GM19328 (cell line): ENCODE data around the gene SLC6A19.
"Not testable (repeated sequence)": the region's sequence is repeated elsewhere in the genome, so short reads cannot be mapped to it uniquely, and the experiment has no call there.

ENCODE experiments used
- ATAC-seq: cut with Tn5 transposase; IDR thresholded peaks from one replicate; pipeline ENCODE4 v1.9.1; 2021; ENCODE audit warnings: mild to moderate bottlenecking, moderate library complexity; ENCODE audit not compliant: unreplicated experiment

Gene SLC6A19

DNA sequence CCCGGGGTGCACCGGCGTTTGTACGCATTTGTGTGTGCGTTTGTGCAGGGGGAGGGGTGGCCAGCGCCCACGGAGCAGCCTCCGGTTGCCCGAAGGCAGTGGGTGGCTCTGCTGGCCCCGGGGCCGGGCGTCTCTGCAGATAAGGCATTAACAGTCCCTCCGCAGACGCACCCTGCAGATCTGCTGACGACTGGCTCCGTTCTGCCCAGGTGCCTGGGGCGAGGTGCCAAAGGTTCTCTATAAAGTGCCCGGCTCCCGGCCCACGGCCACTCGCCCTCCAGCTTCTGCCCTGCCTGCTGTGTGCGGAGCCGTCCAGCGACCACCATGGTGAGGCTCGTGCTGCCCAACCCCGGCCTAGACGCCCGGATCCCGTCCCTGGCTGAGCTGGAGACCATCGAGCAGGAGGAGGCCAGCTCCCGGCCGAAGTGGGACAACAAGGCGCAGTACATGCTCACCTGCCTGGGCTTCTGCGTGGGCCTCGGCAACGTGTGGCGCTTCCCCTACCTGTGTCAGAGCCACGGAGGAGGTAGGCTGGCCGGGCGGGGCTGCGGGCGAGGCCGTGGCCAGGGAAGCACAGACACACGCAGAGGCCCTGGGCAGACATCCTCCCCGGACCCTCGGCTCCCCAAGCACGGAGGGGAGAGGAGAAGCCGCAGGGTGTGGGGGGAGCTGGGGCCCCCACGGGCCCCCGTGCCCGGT, at the start of gene SLC6A19:
TSS of gene SLC6A19 (plus strand) at position 269 of the 699 bp plus-strand sequence. CDS start at position 325, 56 bp downstream.
- ATAC-seq, result no peak

DNA sequence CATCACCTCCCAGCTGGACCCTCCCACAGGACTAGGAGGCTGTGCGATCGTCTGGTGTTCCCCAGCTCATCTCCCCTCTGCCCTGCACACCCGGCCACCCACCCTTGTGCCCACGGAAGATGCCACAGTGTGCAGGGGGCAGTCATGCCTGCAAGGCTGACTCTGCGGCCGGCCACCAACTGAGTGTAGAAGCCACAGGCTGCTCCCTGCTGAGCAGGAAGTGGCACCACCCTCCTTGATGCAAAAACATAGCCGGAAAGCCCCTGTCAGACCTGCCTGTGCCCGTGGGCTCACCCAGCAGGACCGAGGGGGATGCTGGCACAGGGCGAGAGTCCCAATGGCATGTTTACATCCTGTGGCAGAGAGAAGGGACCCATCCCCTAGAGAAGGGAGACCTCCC, 49.2 kb upstream of the SLC6A19 start:
- ATAC-seq, result no peak

DNA sequence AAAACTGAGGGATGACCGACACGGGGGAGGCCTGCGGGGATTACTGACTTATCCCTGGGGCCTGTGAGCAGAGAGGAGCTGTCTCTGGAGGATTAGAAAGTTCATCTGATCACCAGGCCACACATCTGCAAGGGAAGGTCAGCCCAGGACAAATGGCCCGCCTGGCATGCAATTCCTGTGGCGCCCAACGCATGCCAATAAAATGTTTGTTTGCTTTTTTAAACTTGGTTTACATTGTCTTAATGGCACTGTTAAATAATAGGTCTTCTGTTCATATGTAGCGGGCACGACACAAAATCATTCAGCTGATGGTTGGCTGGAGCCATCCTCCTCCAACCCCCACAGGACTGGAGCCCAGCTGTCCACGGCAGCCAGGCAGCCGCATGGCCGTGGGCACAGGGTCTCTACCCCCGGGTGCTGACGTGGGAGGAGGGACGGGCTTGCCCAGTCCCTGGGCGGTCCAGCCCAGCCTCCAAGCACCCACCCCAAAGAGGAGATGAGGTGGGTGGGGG, 48.6 kb upstream of the SLC6A19 start:
- ATAC-seq, result no peak

DNA sequence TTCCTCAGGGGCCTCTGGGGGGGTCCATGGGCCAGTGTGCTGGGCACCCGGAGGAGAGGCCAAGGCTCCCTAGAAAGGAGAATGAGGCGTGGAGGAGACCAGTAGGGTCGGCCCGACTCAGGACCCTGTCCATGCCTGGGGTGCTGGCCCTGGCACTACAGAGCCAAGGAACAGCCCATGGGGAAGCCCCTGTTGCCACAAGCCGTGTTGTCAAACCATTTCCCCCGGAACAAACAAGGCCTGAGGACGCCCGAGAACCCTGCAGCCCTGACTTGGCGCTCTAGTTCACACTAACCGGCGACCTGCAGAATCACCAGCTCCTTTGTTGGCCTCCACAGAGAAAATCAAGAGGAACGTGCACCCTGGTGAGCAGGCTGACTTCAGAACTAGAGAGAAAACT, 48.0 kb upstream of the SLC6A19 start:
- no peak for ATAC-seq

DNA sequence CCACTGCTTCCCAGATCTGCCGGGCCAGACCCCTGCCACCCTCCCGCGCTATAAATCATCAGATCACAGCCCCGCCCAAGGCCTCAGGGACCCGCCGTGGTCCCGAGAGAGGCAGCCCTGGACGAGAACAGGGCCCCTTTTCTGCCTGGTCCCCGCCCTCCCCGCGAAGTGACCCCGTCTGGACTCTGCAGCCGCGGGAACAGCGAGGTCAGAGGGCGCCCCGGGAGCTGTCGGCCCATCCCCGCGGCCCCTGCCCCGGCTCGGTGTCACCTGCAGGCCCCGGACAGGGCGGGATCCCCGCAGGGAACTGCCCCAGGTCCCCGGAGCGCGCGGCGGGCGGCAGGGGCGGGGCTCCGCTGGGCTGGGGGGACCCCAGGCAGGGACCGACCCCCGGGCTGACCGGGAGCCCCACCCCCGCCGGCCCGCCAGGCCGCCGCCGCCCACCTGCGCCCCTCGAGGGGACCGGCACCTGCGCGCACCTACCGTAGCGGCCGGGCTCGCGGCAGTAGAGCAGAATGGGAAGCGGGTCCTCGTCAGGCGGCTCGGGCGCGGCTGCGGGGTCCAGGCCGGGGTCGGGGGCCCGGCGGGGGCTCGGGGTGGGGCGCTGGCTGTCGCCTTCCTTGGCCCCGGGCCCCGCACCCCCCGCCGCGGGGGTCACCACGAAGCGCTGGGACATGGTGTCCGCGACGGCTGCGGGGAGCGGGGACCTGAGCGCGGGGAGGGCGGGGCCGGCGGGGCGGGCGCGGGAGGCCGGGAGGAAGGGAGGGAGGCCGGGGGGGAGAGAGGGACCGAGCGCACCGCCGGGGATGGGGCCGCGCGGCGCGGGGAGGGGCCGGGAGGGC, 46.0 kb upstream of the SLC6A19 start:
- no peak for ATAC-seq

DNA sequence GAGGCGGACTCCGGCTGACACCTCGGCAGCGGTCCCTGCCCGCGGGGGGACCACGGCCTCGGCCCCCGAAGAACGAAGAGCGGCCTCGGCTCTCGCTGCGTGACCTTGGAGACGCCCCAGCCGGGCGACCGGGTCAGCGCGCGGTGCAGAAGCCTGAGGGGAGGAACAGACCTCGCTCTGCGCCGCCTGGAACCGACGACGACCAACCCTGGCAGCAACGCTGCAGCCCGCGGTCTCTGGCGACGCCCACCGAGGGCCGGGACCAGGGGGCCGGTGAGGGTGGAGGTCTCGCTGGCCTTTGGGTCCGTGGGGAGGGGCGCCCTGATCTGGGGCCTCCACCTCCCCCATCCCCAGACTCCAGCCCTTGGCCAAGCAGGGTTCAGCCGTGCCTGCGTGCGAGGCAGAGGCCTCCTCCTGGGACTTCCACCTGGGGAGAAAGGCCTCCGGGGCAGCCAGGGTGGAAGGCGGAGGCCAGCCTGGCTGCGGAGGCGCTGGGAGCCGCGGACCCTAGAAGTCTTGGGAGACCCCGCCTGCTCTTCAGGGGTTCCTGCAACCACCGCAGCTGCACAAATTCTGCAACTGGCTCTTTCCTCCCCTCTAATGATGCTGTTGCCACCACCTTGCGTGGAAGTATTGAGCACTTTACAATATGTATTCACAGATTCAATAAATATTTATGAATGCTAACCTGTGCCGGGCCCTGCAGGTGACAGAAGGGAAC, 45.2 kb upstream of the SLC6A19 start:
- ATAC-seq, result no peak

DNA sequence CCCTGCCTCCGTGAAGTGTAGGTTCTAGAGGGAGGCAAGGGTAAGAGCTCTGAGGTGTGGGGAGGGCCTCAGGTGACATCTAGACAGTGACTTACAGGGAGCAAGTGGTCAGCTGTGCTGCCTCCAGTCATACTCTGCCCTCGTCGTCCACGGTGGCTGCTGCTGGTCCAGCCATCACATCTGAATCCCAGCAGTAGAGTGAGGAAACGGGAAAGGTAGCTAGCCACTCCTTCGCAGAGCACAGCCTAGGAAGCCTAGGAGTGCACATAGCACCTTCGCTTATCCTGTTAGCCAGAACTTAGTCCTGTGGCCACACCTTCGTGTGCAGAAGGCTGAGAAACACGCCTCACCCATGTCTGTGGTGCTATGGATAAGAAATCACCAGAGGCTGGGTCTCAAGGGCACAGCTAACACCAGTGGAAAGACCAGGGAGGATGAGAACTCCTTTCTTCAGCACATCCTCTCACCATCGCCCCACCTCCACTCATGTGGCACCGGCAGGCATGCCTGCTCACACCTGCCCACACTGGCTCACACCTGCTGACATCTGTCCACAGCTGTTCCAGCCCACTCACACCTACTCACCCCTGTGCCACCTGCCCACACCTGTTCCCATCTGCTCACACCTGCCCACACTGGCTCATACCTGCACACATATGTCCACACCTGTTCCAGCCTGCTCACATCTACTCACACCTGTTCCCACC, 44.5 kb upstream of the SLC6A19 start:
- no peak for ATAC-seq

DNA sequence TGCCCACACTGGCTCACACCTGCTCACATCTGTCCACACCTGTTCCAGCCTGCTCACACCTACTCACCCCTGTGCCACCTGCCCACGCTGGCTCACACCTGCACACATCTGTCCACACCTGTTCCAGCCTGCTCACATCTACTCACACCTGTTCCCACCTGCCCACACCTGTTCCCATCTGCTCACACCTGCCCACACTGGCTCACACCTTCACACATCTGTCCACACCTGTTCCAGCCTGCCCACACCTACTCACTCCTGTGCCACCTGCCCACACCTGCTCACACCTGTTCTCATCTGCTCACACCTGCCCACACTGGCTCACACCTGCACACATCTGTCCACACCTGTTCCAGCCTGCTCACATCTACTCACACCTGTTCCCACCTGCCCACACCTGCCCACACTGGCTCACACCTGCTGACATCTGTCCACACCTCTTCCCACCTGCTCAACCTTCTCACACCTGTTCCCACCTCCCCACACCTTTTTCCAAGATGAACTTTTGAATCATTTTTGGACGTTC, 43.9 kb upstream of the SLC6A19 start:
- ATAC-seq, result not testable (repeated sequence)

DNA sequence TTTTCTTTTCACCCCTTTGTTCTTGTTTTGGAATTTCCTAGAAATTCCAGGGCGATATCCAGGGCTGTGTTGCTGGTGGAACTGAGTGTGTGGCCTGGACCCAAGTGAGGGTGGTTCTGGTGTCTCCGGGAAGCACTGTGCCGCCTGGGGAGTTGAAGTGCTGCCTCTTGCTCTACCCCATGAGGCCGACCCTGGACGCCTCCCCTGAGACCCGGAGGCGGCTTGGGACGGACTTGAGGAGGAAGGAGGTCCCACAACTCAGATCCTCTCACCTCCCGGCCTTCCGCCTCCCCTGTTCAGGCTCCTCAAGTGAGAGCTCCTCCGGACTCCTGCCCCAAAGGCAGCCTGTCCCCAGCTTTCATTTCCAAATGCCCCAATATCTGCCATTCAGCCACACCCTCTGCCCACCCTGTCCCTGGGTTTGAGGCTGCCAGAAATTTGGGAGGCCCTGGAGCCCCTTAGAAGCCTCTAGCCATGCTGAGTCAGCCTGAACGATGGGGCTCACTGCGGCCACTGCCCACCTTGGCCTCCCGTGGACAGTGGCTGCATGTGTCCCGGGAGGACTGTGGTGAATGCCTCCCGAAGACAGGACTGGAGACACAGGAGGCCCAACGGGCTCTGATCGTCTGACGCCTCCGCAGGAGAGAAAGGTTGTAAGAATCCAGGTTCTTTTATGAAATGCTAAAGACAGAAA, 42.6 kb upstream of the SLC6A19 start:
- no peak for ATAC-seq

DNA sequence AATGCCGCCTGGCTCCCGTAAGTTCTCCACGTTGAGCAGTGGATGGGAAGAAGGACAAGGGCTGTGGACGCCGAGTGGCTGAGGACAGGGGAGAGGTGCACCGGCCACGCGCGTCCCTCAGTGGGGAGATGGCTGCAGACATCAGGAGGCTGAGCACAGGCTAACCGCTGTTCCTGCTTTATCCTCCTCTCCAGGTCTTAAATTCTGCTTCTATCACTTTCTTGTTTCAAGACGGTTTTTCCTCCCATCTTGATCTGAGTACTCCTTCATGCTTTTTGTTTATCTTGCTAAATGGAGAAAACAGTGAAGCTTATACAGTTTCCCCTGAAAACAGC, 42.1 kb upstream of the SLC6A19 start:
- no peak for ATAC-seq

DNA sequence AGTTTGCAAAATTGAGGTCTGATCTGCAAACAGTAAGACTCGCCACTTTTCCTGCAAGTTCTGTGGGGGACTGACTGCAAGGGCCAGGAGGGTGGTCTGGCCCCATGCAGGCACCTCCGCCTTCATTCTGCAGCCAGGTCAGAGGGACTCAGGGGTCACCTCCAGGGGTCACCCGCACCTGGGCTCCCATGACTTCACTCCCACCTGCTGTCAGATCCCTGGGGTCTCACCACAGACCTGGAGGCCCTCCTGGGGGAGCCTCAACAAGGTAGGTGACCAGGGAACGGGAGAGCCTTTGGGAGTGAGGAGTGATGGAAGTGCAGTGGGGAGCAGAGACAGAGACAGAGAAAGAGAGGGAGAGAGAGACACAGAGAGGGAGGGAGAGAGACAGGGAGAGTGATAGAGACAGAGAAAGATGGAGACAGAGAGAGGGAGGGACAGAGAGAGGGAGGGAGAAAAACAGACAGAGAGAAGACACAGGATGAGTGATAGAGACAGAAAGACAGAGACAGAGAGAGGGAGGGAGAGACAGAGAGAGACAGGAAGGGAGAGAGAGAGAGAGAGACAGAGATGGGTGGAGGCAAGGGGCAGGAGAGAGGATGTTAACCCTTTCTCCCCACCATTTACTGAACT, 41.5 kb upstream of the SLC6A19 start:
- no peak for ATAC-seq

DNA sequence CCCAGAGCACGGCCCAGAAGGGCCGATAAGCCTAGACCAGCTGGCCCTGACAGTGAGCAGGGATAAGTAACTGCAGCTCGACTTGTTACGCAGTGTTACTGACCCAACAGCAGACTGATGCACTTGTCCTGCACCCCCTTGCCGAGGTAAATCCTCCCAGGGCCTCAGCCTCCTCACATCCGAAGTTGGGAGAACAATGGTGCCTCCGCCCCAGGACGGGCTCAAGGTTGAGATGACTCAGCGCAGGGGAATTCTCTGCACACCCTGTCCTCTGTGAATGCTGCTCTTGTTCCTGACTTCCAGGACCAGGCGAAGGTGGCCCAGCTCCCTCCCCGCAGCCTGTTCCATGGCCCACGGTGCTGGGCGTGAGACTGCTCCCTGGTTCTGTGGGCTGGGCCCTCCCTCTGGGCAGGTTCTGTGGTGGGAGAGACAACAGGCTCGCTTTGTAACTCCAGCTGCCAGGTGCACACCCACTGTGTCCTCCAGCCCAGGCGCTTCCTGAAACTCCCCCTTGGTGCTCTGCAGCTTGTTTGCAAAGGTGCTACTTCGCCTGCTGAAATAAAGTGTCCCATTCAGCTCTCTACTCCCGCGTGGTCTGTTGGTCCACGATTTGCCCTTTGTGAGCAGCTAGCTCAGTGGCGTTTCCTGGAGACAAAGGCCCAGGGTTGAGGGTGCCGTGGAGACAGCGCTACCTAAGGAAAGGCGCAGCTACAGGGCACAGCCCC, 40.1 kb upstream of the SLC6A19 start:
- no peak for ATAC-seq

DNA sequence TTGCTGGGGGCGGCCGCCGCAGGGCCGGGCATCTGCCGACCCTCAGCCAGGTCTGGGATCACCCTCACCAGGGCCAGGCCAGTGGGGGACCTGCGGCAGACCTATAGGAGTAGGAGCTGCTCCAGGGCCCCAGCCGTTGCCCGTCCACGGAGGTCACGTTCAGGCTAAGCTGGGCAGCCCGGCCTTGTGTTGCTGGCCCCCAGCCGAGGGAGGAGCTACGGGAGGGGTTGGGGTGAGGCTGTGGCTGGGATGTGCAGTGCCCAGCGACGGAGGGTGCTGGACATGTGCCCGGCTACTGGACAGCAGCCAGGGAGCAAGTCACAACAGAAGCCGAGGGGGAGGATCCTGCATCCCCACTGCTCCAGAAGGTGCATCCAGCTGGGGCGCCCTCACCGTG, 39.6 kb upstream of the SLC6A19 start:
- ATAC-seq, result no peak

DNA sequence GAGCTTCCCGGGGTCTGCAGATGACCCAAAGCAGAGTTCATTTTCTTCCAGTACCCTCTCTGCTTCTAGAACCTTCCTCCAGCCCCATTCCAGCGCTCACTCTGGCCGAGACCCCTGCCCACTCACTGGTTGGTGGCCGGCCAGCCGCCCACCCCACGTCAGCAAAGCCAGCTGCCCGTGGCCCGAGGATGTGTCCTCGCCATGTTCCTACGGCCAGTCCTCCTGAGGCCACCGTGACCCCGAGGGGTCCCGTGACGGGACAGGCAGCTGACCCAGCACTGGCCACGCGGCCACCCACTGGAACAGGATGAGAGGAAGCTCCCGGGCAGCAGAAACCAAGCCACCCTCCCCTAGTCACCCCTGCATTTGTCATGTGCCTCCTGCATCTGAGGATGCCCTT, 39.1 kb upstream of the SLC6A19 start:
- ATAC-seq, result no peak

DNA sequence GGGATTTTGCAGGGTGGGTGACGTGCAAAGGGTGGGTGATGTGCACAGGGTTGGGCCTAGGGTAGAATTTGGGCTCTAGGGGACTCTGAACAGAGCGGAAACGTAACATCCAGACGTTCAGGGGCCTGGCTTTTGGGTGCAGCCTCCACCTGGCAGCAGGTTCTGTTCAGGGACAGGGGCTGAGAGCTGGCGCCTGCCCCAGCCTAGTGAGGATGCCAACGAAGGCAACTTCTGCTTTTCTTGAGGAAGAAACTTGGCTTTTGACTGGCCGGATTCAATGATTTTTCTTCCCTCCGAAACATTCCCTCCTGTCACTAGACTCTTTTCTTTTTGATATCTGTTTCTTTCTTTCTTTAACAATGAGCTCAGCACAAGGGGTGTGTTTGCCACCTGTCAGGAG, 38.6 kb upstream of the SLC6A19 start:
- ATAC-seq, result no peak

DNA sequence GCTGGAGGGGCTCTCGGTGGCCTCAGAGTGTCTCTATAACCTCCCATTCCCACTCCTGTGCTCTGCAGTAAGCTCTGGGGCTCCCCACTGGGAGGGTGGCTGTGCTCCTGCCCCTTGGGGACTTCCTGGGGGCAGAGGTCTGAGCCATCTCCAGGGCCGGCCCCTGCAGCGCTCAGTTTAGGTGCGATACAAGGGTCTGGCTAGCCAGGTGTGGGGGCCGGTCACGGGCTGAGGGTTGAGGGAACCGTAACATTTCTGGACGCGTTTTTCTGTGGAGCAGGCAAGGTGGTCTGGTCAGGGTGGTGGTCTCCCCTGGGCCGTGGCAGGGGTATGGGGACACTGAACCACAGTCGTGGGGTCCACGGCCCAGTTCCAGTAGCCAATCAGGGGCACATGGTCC, 38.0 kb upstream of the SLC6A19 start:
- ATAC-seq, result no peak

DNA sequence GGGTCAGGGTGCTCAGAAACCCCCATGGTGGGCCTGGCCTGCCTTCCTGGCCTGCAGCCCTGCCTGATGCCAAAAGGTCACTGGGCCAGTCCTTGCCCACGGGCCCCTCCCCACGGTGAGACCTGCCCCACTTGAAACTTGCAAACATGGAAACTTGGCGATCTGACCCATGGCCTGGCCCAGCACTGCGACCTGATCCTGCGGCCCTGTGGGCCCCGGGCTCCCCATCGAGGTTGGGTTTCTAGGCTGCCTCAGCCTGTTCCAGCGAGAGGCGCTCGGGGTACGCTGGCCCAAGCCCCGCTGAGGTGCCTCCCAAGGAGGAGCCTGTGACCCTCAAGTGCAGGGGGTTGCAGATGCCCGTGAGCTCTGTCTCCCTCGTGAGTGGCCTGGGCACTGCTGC, 37.5 kb upstream of the SLC6A19 start:
- no peak for ATAC-seq

DNA sequence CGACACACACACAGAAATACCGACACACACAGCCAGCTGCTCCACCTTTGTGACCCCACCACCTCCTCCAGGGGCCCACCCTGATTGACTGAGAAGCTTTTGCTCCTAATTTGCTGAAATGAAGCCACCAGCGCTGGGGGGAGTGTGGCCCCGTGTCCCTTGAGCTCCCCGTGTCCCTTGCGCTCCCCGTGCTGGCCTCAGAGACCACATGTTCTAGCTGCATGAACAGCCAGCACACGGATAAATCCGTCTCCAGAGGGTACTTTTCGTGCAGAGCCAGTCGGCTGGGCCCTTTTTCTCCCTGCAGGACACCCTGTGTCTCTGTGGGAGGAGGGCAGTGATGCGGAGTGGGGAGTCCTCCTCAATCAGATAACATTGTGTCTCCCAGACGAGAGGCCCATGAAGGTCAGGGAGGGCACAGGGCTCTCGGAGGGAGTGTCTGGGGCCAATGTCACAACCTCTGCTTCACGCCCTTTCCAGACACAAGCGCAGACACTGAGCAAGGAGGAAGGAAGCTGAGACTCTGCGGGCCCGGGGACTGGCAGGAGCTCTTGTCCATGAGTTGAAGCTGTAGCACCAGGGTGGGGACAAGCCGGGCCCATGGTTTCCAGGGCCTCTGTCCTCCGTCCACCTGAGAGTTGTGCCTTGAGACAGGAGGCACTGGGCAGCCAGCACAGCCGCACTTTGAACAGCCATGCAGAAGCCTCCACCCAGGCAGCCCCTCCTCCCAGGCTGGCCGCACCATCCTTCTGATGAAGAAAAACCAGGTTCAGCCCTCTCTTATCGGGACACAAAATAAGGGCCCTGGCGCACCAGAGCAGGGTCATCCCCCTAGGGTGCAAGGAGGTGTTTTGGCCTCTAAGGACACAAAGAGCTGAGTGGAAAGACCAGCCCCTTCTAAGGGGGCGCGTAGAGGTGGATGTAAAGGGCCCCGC, 36.4 kb upstream of the SLC6A19 start:
- ATAC-seq, result no peak
